PFSK-1 (cell line): Measurements from ENCODE around the gene GZMA.

Source experiments
- POLR2AphosphoS5 ChIP-seq: IDR thresholded peaks from 2 replicates; pipeline ENCODE4 v1.6.1; 2012; ENCODE audit warnings: low read depth, mild to moderate bottlenecking, control low read depth, low read length, moderate library complexity
- REST ChIP-seq, 2 experiments: IDR thresholded peaks; 2 replicates each; pipeline versions ENCODE4 v1.6.1 to v1.8.0; 2011 to 2012; ENCODE audit warnings: low read depth in 2 of 2, low read length in 2 of 2, control low read depth in 1 of 2, inconsistent platforms in 1 of 2, mild to moderate bottlenecking in 1 of 2, moderate library complexity in 1 of 2; ENCODE audit not compliant: insufficient read depth in 1 of 2
- SIN3A ChIP-seq: IDR thresholded peaks from 2 replicates; pipeline ENCODE4 v1.6.1; 2012; ENCODE audit warnings: mild to moderate bottlenecking, low read length, moderate library complexity, borderline replicate concordance; ENCODE audit not compliant: insufficient read depth
- TAF1 ChIP-seq: IDR thresholded peaks from 2 replicates; pipeline ENCODE4 v1.6.1; 2012; ENCODE audit warnings: low read length, control low read depth, borderline replicate concordance; ENCODE audit not compliant: insufficient read depth

GRCh38 chr5:55102348-55102747, at the start of gene GZMA:
- no peak for TF ChIP-seq REST (IDR thresholded peaks at IDR 0.05; ENCODE audit: insufficient read depth in 1 of 2, low read depth in 2 of 2, low read length in 2 of 2)
- TF ChIP-seq SIN3A = no peak
- TF ChIP-seq POLR2AphosphoS5 = no peak
- no peak for TF ChIP-seq TAF1
